Measurements from ENCODE around the gene B9D1. TPM values are rescaled to one million over a fixed set of nuclear protein-coding genes. Genes with fewer than 3 reads are reported as not detected.
A peak's percentile ranks its signal among the peaks of the same experiment; 100 is the strongest.

Gene B9D1
- total RNA-seq, 1 donor from 2014 or later = 9.9 TPM

GRCh38 chr17:19319771-19320505 lies 42.6 kb downstream of the B9D1 start:
- ATAC-seq = no peak
- intact Hi-C loops (cut with DNase I) = no loop called here
- no peak overlapping the region for H3K4me3 ChIP-seq
- H3K36me3 ChIP-seq = peaks cover 12% of the 10 kb centered on the region
- H3K4me1 ChIP-seq = peaks cover 11% of the 10 kb centered on the region
- H3K9me3 ChIP-seq = no peaks in the 10 kb centered on the region
- peak; percentile 55 for DNase-seq
- no peaks in the 10 kb centered on the region for H3K27me3 ChIP-seq
- TF ChIP-seq, protein P1, sequence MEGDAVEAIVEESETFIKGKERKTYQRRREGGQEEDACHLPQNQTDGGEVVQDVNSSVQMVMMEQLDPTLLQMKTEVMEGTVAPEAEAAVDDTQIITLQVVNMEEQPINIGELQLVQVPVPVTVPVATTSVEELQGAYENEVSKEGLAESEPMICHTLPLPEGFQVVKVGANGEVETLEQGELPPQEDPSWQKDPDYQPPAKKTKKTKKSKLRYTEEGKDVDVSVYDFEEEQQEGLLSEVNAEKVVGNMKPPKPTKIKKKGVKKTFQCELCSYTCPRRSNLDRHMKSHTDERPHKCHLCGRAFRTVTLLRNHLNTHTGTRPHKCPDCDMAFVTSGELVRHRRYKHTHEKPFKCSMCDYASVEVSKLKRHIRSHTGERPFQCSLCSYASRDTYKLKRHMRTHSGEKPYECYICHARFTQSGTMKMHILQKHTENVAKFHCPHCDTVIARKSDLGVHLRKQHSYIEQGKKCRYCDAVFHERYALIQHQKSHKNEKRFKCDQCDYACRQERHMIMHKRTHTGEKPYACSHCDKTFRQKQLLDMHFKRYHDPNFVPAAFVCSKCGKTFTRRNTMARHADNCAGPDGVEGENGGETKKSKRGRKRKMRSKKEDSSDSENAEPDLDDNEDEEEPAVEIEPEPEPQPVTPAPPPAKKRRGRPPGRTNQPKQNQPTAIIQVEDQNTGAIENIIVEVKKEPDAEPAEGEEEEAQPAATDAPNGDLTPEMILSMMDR (IDR thresholded peaks at IDR 0.05) = no peak
- no peak overlapping the region for H3K27ac ChIP-seq

DNA sequence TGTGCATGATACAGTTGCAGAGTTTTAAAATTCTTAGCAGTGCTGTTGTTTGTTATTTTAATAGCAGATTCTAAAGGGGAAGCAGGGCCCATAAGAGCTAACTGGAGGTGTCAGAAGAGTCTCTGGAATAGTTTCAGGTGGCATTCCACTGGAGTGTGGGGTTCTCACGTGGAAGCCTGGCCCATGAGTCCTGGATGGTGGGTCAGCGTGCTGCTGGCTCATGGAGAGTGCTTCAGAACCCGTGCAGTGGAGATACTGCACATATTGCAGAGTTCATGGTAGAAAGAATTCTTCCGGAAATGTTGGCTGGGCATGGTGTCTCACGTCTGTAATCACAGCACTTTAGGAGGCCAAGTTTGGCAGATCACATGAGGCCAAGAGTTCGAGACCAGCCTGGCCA lies 43.9 kb downstream of the B9D1 start:
- Histone ChIP-seq H3K4me1 (peaks cover 11% of the 10 kb centered on the region), H3K27me3 (no peaks in the 10 kb centered on the region), H3K9me3 (no peaks in the 10 kb centered on the region), H3K36me3 (peaks cover 17% of the 10 kb centered on the region), H3K4me3 (no peak overlapping the region), H3K27ac (no peak overlapping the region)
- peak; percentile 34 for DNase-seq
- intact Hi-C loops (cut with DNase I) = no loop called here
- no peak for ATAC-seq
- TF ChIP-seq, protein P1 (IDR thresholded peaks at IDR 0.05) = no peak

DNA sequence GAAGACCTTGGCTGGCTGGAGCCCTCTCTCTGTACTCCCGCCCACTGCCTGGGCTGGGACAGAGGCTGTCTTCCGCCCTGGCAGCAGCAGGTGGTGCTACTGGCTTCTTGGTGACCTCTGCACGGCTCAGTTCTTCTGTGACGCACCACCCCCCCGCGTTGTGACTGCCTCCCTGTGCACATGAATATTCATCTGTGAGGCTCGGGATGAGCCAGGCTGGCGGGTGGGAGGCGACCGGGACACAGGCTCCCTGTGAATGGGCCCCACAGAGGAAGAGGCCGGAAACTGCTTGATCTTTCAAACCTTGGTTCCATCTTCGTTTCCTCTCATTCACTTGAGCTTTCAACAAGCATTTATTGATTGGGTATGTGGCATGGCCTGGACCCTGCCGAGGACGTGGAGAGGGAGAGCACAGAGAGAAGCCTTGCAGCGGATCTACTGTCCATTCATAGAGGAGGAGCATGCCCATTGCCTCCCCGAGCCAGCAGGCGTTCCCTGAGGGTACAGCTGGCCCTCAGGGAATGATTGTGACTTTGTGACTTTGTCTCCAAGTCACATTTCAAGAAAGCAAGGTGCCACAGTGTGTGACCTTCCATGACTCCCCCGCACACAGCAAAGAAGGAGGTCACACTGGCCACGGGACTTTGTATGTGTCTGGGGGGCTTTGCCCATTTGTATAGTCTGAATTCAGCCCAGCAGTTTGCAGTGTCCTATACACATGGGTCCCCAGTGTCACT lies 45.0 kb downstream of the B9D1 start:
- DNase-seq (peak; percentile 64), ATAC-seq (peak; percentile 66)
- no peak overlapping the region for H3K27ac ChIP-seq

GRCh38 chr17:19316761-19317358 lies 45.7 kb downstream of the B9D1 start:
- Histone ChIP-seq H3K36me3 (peaks cover 33% of the 10 kb centered on the region), H3K27me3 (no peaks in the 10 kb centered on the region), H3K4me3 (no peak overlapping the region), H3K9me3 (no peaks in the 10 kb centered on the region), H3K27ac (peak overlapping the region; percentile 17), H3K4me1 (peaks cover 11% of the 10 kb centered on the region)
- TF ChIP-seq, protein P1 (IDR thresholded peaks at IDR 0.05) = no peak
- DNase-seq = no peak
- no peak for ATAC-seq
- intact Hi-C loops (cut with DNase I) = no loop called here

More for the DNA sequence above, 45.0 kb downstream of the B9D1 start:
- H3K9me3 ChIP-seq = no peaks in the 10 kb centered on the region
- TF ChIP-seq, protein P1 (IDR thresholded peaks at IDR 0.05) = peak; percentile 21
- H3K27me3 ChIP-seq = no peaks in the 10 kb centered on the region
- H3K4me1 ChIP-seq = peaks cover 11% of the 10 kb centered on the region
- H3K36me3 ChIP-seq = peaks cover 26% of the 10 kb centered on the region
- intact Hi-C loops (cut with DNase I) = no loop called here
- no peak overlapping the region for H3K4me3 ChIP-seq

DNA sequence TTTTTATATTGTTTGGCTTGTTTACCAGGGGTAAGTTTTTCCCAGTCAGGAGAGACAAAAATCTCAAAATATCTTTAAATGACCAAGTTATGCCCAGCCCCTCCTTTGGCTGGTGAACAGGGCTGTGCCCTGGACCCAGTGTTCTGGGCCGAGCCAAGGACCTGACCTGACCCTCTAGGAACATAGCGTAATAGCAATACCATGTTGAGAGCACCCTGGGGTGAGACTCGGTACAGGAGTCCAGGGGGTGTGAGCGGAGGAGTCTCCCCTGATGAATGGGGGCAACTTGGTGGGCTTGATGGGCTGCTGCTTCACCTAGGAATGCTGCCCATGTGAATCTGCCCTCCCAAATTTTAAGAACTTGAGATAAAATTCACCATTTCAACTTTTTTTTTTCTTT lies 47.4 kb downstream of the B9D1 start:
- H3K36me3 ChIP-seq = peaks cover 35% of the 10 kb centered on the region
- H3K4me1 ChIP-seq = peaks cover 11% of the 10 kb centered on the region
- no peaks in the 10 kb centered on the region for H3K27me3 ChIP-seq
- DNase-seq (peak; percentile 10), ATAC-seq (no peak)
- intact Hi-C loops (cut with DNase I) = no loop called here
- no peak overlapping the region for H3K4me3 ChIP-seq
- TF ChIP-seq, protein P1 (IDR thresholded peaks at IDR 0.05) = no peak
- H3K27ac ChIP-seq = no peak overlapping the region
- H3K9me3 ChIP-seq = no peaks in the 10 kb centered on the region

Measured in upper lobe of right lung (tissue), 1 donor.